Neural progenitor cell (in vitro differentiated cells): ENCODE results near the gene CCDC81.

Experiments
- CTCF ChIP-seq: fragments of 200-600 bp; sonication (generic); IDR thresholded peaks from 2 replicates; pipeline ENCODE4 v1.5.1; 2017; ENCODE audit warnings: antibody characterized with exemption, mild to moderate bottlenecking
- EZH2 ChIP-seq: fragments of 200-600 bp; sonication (generic); IDR thresholded peaks from 2 replicates; pipeline ENCODE4 v1.6.1; 2017; ENCODE audit warnings: antibody characterized with exemption, mild to moderate bottlenecking, moderate library complexity
- EZH2phosphoT487 ChIP-seq: fragments of 200-600 bp; sonication (generic); IDR thresholded peaks from 2 replicates; pipeline ENCODE4 v1.6.1; 2017; ENCODE audit warnings: antibody characterized with exemption

- TF ChIP-seq CTCF (no peak), EZH2 (no peak), EZH2phosphoT487 (no peak)
Measured at GRCh38 chr11:86370922-86371594, 3.6 kb upstream of the CCDC81 start.
